Fibroblast of lung (primary cell): Measurements from ENCODE around the gene EHMT1. TPM values are rescaled to one million over a fixed set of nuclear protein-coding genes. Genes with fewer than 3 reads are reported as not detected.
A peak's percentile ranks its signal among the peaks of the same experiment; 100 is the strongest.

Experiments
- DNase-seq, 2 donors: peaks; one replicate each; pipeline versions ENCODE4 v3.0.0 to v3.0.0-alpha.2; 2010; ENCODE audit warnings: low read depth in 2 of 2
- H2AFZ ChIP-seq: 2 replicates; pipeline ENCODE4 v1.5.1; 2012; ENCODE audit warnings: low read length, control low read depth, inconsistent platforms
- H3K27ac ChIP-seq: 2 replicates; pipeline ENCODE4 v1.5.1; 2011; ENCODE audit warnings: low read length, control low read depth; ENCODE audit not compliant: insufficient read depth
- H3K27me3 ChIP-seq: 2 replicates; pipeline ENCODE4 v1.5.1; 2011; ENCODE audit warnings: mild to moderate bottlenecking, low read length; ENCODE audit not compliant: control insufficient read depth, insufficient read depth
- H3K36me3 ChIP-seq: 2 replicates; pipeline ENCODE4 v1.5.1; 2011; ENCODE audit warnings: low read length; ENCODE audit not compliant: control insufficient read depth, insufficient read depth
- H3K4me1 ChIP-seq: 2 replicates; pipeline ENCODE4 v1.5.1; 2011; ENCODE audit warnings: low read length; ENCODE audit not compliant: control insufficient read depth, insufficient read depth; ENCODE audit errors: extremely low read depth
- H3K4me2 ChIP-seq: 2 replicates; pipeline ENCODE4 v1.5.1; 2011; ENCODE audit warnings: low read length, control low read depth; ENCODE audit not compliant: insufficient read depth; ENCODE audit errors: extremely low read depth
- H3K4me3 ChIP-seq, 4 experiments: fragments of 200-600 bp in 1 of 4; sonication (generic) in 1 of 4; replicated peaks in 1 of 4; 2 replicates each; pipeline ENCODE4 v1.5.1; 2011 to 2016; ENCODE audit warnings: low read length in 4 of 4, low read depth in 3 of 4, mild to moderate bottlenecking in 3 of 4, control low read depth in 2 of 4, inconsistent platforms in 1 of 4, mixed read lengths in 1 of 4; ENCODE audit not compliant: insufficient read depth in 1 of 4; ENCODE audit errors: control extremely low read depth in 1 of 4
- H3K79me2 ChIP-seq: 2 replicates; pipeline ENCODE4 v1.5.1; 2012; ENCODE audit warnings: mild to moderate bottlenecking, low read length, inconsistent platforms; ENCODE audit not compliant: control insufficient read depth, insufficient read depth
- H3K9ac ChIP-seq: 2 replicates; pipeline ENCODE4 v1.5.1; 2011; ENCODE audit warnings: mild to moderate bottlenecking, low read length, control low read depth; ENCODE audit not compliant: insufficient read depth
- H3K9me3 ChIP-seq: 2 replicates; pipeline ENCODE4 v1.5.1; 2012; ENCODE audit warnings: low read depth, low read length; ENCODE audit not compliant: control insufficient read depth, insufficient read depth
- H4K20me1 ChIP-seq: 2 replicates; pipeline ENCODE4 v1.5.1; 2011; ENCODE audit warnings: low read length; ENCODE audit not compliant: control insufficient read depth, insufficient read depth; ENCODE audit errors: extremely low read depth
- EZH2 ChIP-seq: IDR thresholded peaks from 2 replicates; pipeline ENCODE4 v1.5.1; 2012; ENCODE audit warnings: low read length, control low read depth, mild to moderate bottlenecking; ENCODE audit errors: missing control alignments
- polyA plus RNA-seq, 2 donors: library from polyadenylated mRNA; depleted of rRNA in 1 of 2; stranded (reverse) in 1 of 2; unstranded in 1 of 2; fragments of >200 nt; gene quantifications; 2 replicates each; pipeline ENCODE4 v1.2.1, GENCODE V29; 2011 to 2012; ENCODE audit warnings: missing spikeins in 1 of 2
- total RNA-seq: library from RNA; depleted of rRNA; stranded (reverse); fragments of >200 nt; gene quantifications from 2 replicates; pipeline ENCODE4 v1.2.1, GENCODE V29; 2014
- TF ChIP-seq, protein P1 (sequence below), 2 donors: IDR thresholded peaks in 1 of 2; conservative IDR thresholded peaks in 1 of 2; 1 replicate in 1 of 2; 2 replicates in 1 of 2; pipeline ENCODE4 v1.5.1; 2011 to 2012; ENCODE audit warnings: low read length in 2 of 2, control low read depth in 1 of 2, inconsistent platforms in 1 of 2, low read depth in 1 of 2, mild to moderate bottlenecking in 1 of 2

Gene EHMT1
- total and polyA plus RNA-seq, 2 donors (not counting 1 experiment from before 2014, with no cell fraction given), result 22.4 to 48.6 TPM

DNA sequence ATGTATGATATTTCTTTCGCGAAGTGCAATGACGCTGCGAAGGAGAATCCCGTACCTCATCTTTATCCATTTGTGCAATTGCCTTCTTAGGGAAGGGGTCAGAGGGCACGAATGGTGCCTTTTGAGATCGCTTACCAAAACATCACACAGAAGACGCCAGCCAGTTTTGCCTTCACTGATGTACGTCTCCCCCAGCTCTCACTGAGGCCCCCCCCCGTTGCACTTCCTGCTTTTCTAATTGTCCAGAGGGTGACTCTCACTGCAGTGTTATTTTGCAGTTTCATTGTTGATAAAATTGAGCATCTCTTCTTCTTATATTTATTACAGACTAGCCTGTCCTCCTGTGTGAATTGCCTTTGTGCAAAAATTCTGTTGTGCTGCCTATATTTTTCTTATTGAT is 219.8 kb downstream of the EHMT1 start:
- DNase-seq, result no peak
- H3K9ac ChIP-seq, result no peak overlapping the region
- H3K79me2 ChIP-seq, result no peaks in the 10 kb centered on the region
- no peak for TF ChIP-seq EZH2
- TF ChIP-seq, protein P1, sequence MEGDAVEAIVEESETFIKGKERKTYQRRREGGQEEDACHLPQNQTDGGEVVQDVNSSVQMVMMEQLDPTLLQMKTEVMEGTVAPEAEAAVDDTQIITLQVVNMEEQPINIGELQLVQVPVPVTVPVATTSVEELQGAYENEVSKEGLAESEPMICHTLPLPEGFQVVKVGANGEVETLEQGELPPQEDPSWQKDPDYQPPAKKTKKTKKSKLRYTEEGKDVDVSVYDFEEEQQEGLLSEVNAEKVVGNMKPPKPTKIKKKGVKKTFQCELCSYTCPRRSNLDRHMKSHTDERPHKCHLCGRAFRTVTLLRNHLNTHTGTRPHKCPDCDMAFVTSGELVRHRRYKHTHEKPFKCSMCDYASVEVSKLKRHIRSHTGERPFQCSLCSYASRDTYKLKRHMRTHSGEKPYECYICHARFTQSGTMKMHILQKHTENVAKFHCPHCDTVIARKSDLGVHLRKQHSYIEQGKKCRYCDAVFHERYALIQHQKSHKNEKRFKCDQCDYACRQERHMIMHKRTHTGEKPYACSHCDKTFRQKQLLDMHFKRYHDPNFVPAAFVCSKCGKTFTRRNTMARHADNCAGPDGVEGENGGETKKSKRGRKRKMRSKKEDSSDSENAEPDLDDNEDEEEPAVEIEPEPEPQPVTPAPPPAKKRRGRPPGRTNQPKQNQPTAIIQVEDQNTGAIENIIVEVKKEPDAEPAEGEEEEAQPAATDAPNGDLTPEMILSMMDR (conservative IDR thresholded peaks at IDR 0.05 in 1 of 2, IDR thresholded peaks at IDR 0.05 in 1 of 2; ENCODE audit: low read depth in 1 of 2, low read length in 2 of 2), result no peak
- no peaks in the 10 kb centered on the region for H3K27me3 ChIP-seq
- no peak overlapping the region for H3K4me3 ChIP-seq
- H4K20me1 ChIP-seq, result no peaks in the 10 kb centered on the region
- H3K36me3 ChIP-seq, result peaks cover 11% of the 10 kb centered on the region
- no peak overlapping the region for H3K27ac ChIP-seq
- H3K4me1 ChIP-seq, result no peaks in the 10 kb centered on the region
- no peaks in the 10 kb centered on the region for H3K9me3 ChIP-seq
- no peak overlapping the region for H2AFZ ChIP-seq
- no peak overlapping the region for H3K4me2 ChIP-seq

DNA sequence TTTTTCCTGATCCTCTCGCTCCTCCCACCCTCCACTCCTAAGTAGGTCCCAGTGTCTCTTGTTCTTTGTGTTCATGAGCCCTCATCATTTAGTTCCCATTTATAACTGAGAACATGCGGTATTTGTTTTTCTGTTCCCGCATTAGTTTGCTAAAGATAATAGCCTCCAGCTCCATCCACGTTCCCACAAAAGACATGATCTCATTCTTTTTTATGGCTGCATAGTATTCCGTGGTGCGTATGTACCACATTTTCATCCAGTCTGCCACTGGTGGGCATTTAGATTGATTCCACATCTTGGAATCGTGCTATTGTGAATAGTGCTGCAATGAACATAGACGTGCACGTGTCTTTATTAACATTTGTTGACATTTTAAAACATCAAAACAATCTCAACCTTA is 224.6 kb downstream of the EHMT1 start:
- Histone ChIP-seq H3K79me2 (no peaks in the 10 kb centered on the region), H3K27ac (no peak overlapping the region), H3K9ac (no peak overlapping the region), H3K9me3 (no peaks in the 10 kb centered on the region), H3K4me3 (no peak overlapping the region), H3K36me3 (no peaks in the 10 kb centered on the region), H3K4me2 (no peak overlapping the region), H3K27me3 (no peaks in the 10 kb centered on the region), H2AFZ (no peak overlapping the region), H4K20me1 (no peaks in the 10 kb centered on the region), H3K4me1 (no peaks in the 10 kb centered on the region)
- no peak for TF ChIP-seq EZH2
- TF ChIP-seq, protein P1 (conservative IDR thresholded peaks at IDR 0.05 in 1 of 2, IDR thresholded peaks at IDR 0.05 in 1 of 2; ENCODE audit: low read depth in 1 of 2, low read length in 2 of 2), result no peak
- no peak for DNase-seq

DNA sequence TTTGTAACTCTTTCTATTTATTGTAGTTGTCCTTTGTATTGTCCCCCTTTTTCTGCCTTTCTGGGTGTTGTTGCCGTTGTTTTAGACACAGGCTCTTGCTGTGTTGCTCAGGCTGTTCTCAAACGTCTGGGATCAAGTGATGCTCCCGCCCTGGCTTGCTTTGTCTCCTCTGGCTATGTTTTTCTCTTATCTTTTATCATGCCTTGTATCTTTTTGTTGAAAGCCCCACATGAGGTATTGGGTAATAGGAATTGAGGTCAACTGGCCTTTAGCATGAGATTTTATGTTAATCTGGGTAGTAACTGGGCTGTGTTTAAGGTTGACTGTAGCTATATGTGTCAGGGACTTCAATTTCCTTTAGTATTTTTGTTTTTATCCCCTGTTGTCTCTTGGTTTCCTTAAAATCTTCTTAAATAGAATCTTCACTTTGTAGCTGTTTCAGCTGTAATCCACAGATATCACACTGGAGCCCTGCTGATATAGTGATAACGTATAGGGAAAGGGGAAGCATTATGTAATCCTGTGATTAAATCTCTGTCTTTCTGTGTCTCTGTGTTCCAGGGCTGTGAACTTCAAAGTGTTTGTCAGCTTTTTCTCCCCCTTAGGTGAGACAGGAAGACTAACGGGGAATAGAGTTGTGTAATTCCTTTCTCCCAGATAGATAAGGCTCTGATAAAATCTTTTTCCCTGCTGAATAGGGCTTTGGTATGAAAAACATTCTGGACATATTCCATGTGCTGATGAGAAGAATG is 232.9 kb downstream of the EHMT1 start:
- Histone ChIP-seq H3K4me1 (no peaks in the 10 kb centered on the region), H3K4me2 (no peak overlapping the region), H3K36me3 (no peaks in the 10 kb centered on the region), H3K4me3 (no peak overlapping the region), H3K27me3 (no peaks in the 10 kb centered on the region), H3K27ac (no peak overlapping the region), H2AFZ (no peak overlapping the region), H4K20me1 (no peaks in the 10 kb centered on the region), H3K9me3 (no peaks in the 10 kb centered on the region), H3K9ac (no peak overlapping the region), H3K79me2 (no peaks in the 10 kb centered on the region)
- DNase-seq, result peak in 1 of 2 donors; percentile 8
- TF ChIP-seq, protein P1 (conservative IDR thresholded peaks at IDR 0.05 in 1 of 2, IDR thresholded peaks at IDR 0.05 in 1 of 2; ENCODE audit: low read depth in 1 of 2, low read length in 2 of 2), result no peak
- no peak for TF ChIP-seq EZH2
